ENCODE data around the gene TRPV6. TPM values are rescaled to one million over a fixed set of nuclear protein-coding genes. Genes with fewer than 3 reads are reported as not detected.

TRPV6 gene
- polyA plus RNA-seq, 3 donors, result 0.44 TPM; not detected in 2

GRCh38 chr7:142904128-142904527, 18.6 kb upstream of the TRPV6 start:
- TF ChIP-seq CTCF (IDR thresholded peaks at IDR 0.05), result no peak
- Histone ChIP-seq H3K4me3 (replicated peaks in 1 of 3; ENCODE audit: low read depth in 2 of 3, low read length in 3 of 3) (no peak overlapping the region), H3K27me3 (ENCODE audit: control insufficient read depth in 2 of 2, insufficient read depth in 2 of 2, low read length in 2 of 2) (no peaks in the 10 kb centered on the region), H4K20me1 (ENCODE audit: insufficient read depth, low read length) (no peaks in the 10 kb centered on the region), H3K27ac (ENCODE audit: low read depth in 1 of 2, low read length in 2 of 2) (no peak overlapping the region), H3K4me2 (replicated peaks; ENCODE audit: extremely low read depth, low read length, poor library complexity, severe bottlenecking) (no peak overlapping the region), H3K9ac (ENCODE audit: insufficient read depth, low read length, poor library complexity, severe bottlenecking) (no peak overlapping the region), H2AFZ (ENCODE audit: insufficient read depth, low read depth, low read length, poor library complexity, severe bottlenecking) (no peak overlapping the region), H3K36me3 (replicated peaks in 1 of 2; ENCODE audit: control insufficient read depth in 1 of 2, insufficient read depth in 2 of 2, low read length in 2 of 2) (no peaks in the 10 kb centered on the region), H3K79me2 (ENCODE audit: insufficient read depth, low read length) (no peaks in the 10 kb centered on the region), H3K9me3 (replicated peaks in 1 of 2; ENCODE audit: control insufficient read depth in 1 of 2, insufficient read depth in 1 of 2, low read length in 2 of 2) (peaks cover 4 to 8% of the 10 kb centered on the region in 2 donors), H3K4me1 (ENCODE audit: control insufficient read depth in 1 of 2, insufficient read depth in 2 of 2, low read length in 2 of 2) (peaks cover 7 to 9% of the 10 kb centered on the region in 2 donors)
- no peaks in the 10 kb centered on the region for H3K36me3 Mint-ChIP-seq
- intact Hi-C loops (cut with micrococcal nuclease), result no loop called here
- peaks cover 1 to 5% (median 3%) of the 10 kb centered on the region in 3 donors for H3K27me3 Mint-ChIP-seq (ENCODE audit: low read depth in 3 of 3)
- DNase-seq, result no peak
- no peak overlapping the region for H3K4me3 Mint-ChIP-seq
- H3K4me1 Mint-ChIP-seq, result peaks cover 8% of the 10 kb centered on the region
- peaks cover 2 to 10% (median 6%) of the 10 kb centered on the region in 7 donors for H3K9me3 Mint-ChIP-seq
- H3K27ac Mint-ChIP-seq, result no peak overlapping the region

- Mint-ChIP-seq H3K9me3 (peaks cover 2 to 9% (median 6%) of the 10 kb centered on the region in 7 donors), H3K27me3 (ENCODE audit: low read depth in 3 of 3) (peaks cover 3 to 7% (median 5%) of the 10 kb centered on the region in 3 donors), H3K4me3 (no peak overlapping the region), H3K27ac (peak overlapping the region in 1 of 7 donors; percentile 47), H3K4me1 (no peaks in the 10 kb centered on the region), H3K36me3 (no peaks in the 10 kb centered on the region)
- Histone ChIP-seq H3K27ac (ENCODE audit: low read depth in 1 of 2, low read length in 2 of 2) (no peak overlapping the region), H3K36me3 (replicated peaks in 1 of 2; ENCODE audit: control insufficient read depth in 1 of 2, insufficient read depth in 2 of 2, low read length in 2 of 2) (no peaks in the 10 kb centered on the region), H3K9ac (ENCODE audit: insufficient read depth, low read length, poor library complexity, severe bottlenecking) (no peak overlapping the region), H3K4me1 (ENCODE audit: control insufficient read depth in 1 of 2, insufficient read depth in 2 of 2, low read length in 2 of 2) (no peaks in the 10 kb centered on the region), H3K27me3 (ENCODE audit: control insufficient read depth in 2 of 2, insufficient read depth in 2 of 2, low read length in 2 of 2) (no peaks in the 10 kb centered on the region), H2AFZ (ENCODE audit: insufficient read depth, low read depth, low read length, poor library complexity, severe bottlenecking) (no peak overlapping the region), H3K4me3 (replicated peaks in 1 of 3; ENCODE audit: low read depth in 2 of 3, low read length in 3 of 3) (no peak overlapping the region), H3K79me2 (ENCODE audit: insufficient read depth, low read length) (no peaks in the 10 kb centered on the region), H3K4me2 (replicated peaks; ENCODE audit: extremely low read depth, low read length, poor library complexity, severe bottlenecking) (no peak overlapping the region), H4K20me1 (ENCODE audit: insufficient read depth, low read length) (no peaks in the 10 kb centered on the region), H3K9me3 (replicated peaks in 1 of 2; ENCODE audit: control insufficient read depth in 1 of 2, insufficient read depth in 1 of 2, low read length in 2 of 2) (peaks cover 4 to 8% of the 10 kb centered on the region in 2 donors)
- WGBS (ENCODE audit: insufficient coverage), result 94% methylated on average over 15 of the region's 15 CpGs
- intact Hi-C loops (cut with micrococcal nuclease), result no loop called here
- no peak for DNase-seq
- no peak for TF ChIP-seq CTCF (IDR thresholded peaks at IDR 0.05)
These were observed 16.1 kb upstream of the TRPV6 start for GRCh38 chr7:142901426-142902259.

Data from CD14-positive monocyte (primary cell).